Fibroblast of skin of left biceps (primary cell): ENCODE results near the gene NT5C3B.
"Not testable (repeated sequence)": the region's sequence is repeated elsewhere in the genome, so short reads cannot be mapped to it uniquely, and the experiment has no call there.

Experiments used
- DNase-seq, 2 experiments: peaks; one replicate each; pipeline ENCODE4 v3.0.0-alpha.2; 2013; ENCODE audit warnings: low read depth in 2 of 2

NT5C3B gene

GRCh38 chr17:41835800-41836549 is at the start of gene NT5C3B:
Gene NT5C3B, minus strand, starts transcription at chr17:41836232. Its CDS starts 39 bp downstream, at chr17:41836193.
- DNase-seq = no peak

- DNase-seq = no peak
Observed at GRCh38 chr17:41885733-41886132, 49.7 kb upstream of the NT5C3B start.

GRCh38 chr17:41882756-41883155 is 46.7 kb upstream of the NT5C3B start:
- no peak for DNase-seq

DNA sequence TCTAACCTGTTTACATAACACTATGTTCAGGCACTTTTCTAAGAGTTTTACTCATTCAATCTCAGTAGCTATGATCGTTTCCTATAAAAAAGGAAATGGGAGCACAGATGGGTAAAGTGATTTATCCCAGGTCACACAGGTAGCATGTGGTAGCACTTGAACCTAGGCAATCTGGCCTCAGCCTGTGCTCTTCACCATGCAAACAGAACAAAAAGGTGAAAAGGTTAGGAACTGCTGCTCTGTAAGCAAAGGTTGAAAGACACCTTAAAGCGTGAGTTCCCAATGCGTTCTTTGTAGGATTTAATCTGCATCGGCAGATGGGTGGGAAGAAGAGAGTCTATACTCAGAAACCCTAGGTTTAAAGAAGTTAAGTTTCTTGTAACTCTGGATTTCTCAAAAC is 44.1 kb upstream of the NT5C3B start:
- DNase-seq = no peak

- DNase-seq = not testable (repeated sequence)
Observed at GRCh38 chr17:41874293-41874670, 38.2 kb upstream of the NT5C3B start.

GRCh38 chr17:41873559-41874292 is 37.7 kb upstream of the NT5C3B start:
- DNase-seq = no peak

DNA sequence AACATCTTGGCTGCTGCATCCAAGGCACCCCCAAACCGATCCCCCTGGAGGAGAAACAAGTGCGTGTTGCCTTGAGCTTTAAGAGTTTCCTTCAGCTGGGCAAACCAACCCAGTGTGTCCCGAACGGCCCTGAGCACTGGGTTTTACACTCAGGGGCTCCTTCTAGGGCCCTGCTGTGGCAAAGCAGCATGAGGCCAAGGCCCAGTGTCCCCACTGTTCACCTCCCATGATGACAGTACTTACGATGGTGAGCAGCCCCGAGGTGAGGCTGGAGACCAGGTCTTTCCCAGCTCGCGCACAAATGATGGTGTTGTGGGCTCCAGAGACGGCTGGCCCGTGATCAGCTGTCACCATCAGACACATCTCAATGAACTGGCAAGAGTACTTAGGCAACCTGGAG is 35.8 kb upstream of the NT5C3B start:
- DNase-seq = no peak

DNA sequence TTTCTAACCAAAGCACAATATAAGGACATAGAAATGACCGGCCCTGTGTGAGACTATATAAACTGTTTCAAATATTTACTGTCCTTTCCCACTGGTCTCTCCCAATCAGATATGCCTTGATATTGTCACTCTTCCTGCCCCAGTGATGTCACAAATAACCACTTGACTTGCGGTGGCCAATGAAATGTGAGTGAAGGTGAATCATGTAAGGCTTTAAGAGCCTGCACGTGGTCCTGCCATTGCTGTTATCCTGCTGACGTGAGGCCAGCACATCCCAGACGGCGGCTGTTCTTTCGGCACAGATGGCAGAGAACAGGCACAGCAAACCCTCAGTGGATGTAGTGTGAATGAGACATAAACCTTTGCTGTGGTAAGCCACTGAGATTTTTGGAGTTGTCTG is 34.6 kb upstream of the NT5C3B start:
- no peak for DNase-seq

DNA sequence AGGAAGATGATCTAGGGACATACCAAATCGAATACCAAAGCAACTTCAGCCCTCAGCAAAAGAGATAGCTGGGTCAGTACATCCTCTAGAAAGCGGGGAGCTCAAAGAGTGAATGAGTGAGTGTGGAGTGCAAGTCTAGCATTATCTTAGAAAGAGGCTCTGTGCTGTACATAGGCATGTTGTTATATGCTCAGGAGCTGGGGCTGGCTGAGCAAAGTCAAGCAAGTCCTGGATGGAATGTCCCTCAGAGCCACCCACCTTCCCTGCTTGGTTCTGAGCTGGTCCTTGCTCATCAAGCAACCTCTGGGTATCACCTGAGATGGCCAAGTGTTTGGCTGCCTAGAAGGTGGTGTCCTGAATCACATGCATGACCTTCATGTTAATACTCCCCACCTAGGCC is 34.1 kb upstream of the NT5C3B start:
- DNase-seq = no peak

DNA sequence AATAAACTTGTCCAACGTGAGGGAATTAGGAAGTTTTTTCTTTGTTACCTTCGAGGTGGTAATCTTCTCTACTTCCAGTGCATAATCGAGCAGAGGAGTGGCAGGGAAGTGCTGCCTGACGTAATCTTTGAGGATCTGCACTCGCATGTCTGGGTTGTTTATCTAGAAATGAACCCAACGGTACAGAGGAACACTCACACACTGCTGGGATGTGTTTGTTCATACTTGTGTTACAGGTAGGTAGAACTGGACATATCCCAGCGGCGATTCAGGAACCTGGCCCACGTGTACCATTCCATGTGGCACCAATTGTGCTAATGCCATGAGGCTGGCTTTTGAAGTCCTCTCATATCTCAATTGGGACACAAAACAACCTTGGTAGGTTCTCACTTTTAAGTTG is 33.4 kb upstream of the NT5C3B start:
- no peak for DNase-seq

- DNase-seq = no peak
Observed at GRCh38 chr17:41868568-41868967, 32.5 kb upstream of the NT5C3B start.

- DNase-seq = no peak
Observed at GRCh38 chr17:41865596-41865893, 29.5 kb upstream of the NT5C3B start.

- peak; percentile 64 to 65 for DNase-seq
Observed at GRCh38 chr17:41864836-41865595, 29.0 kb upstream of the NT5C3B start, which contains the start of gene KLHL11. Gene KLHL11, minus strand, starts transcription at chr17:41865423. Its CDS starts 53 bp downstream, at chr17:41865370.

GRCh38 chr17:41864498-41864835 is 28.4 kb upstream of the NT5C3B start:
- DNase-seq = no peak

DNA sequence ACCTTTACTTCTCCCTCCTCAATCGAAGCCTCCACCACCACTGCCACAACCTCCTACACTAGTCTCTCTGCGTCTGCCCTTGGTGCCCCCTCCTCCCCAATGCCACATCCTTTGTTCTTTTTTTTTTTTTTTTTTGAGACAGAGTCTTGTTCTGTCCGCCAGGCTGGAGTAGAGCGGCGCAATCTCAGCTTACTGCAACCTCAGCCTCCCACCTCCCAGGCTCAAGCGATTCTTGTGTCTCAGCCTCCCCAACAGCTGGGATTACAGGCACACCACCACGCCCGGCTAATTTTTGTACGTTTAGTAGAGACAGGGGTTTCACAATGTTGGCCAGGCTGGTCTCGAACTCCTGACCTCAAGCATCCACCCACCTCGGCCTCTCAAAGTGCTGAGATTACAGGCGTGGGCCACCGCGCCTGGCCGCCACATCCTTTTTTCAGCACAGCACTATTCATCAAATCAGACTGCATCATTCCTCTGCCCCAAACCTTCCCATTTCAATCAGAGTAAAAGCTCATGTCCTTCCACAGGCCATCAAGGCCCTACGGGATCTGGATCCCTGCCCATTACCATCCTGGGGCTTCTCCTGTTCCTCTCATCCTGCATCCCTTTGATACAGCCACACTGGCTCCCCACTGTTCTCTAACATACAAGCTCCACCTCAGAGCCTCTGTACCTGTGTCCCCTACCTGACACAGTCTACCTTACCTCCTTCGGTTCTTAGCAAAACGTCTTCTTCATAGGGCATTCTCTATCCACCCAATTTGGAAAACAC is 27.2 kb upstream of the NT5C3B start:
- DNase-seq = no peak

- no peak for DNase-seq
Observed at GRCh38 chr17:41860254-41860931, 24.4 kb upstream of the NT5C3B start.

DNA sequence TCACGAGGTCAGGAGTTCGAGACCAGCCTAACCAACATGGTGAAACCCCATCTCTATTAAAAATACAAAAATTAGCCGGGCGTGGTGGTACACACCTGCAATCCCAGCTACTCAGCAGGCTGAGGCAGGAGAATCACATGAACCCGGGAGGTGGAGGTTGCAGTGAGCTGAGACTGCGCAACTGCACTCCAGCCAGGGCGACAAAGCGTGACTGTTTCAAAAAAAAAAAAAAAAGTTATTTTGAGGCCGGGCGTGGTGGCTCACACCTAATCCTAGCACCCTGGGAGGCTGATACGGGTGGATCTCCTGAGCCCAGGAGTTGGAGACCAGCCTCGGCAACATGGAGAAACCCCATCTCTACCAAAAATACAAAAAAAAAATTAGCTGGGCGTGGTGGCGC is 15.3 kb upstream of the NT5C3B start:
- DNase-seq = not testable (repeated sequence)

DNA sequence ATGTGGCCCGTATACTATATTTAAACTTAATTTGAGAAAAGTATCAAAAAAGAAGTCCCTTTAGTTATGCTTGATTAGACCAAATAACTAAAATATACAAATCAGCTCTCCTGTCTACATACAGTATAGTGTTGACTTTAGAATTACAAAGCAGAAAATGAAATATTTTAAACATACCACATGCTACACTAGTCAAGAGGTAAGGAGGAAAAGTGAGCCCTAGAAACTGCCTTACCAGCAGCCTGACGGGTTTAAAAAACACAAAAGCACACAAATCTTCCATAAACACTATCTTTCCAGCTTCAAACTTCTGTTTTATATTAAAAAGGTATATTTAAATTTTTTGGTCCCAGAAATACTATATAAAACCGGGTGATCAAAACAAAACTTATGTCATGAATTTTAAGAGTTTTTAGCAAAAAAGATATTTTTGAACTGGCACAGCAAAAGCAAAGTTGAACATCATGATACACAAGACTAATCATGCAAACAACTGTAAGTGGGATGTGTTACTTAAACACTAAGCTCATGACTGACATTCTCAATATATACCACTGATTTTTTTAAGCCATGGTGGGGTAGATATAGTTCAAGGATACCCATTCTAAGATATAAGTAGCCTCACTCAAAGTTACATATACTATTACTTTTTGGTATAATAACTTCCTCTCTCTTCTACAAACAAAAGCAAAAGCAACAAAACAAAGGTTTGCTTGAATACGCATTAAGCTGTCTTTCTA is 13.4 kb upstream of the NT5C3B start:
- DNase-seq = no peak

DNA sequence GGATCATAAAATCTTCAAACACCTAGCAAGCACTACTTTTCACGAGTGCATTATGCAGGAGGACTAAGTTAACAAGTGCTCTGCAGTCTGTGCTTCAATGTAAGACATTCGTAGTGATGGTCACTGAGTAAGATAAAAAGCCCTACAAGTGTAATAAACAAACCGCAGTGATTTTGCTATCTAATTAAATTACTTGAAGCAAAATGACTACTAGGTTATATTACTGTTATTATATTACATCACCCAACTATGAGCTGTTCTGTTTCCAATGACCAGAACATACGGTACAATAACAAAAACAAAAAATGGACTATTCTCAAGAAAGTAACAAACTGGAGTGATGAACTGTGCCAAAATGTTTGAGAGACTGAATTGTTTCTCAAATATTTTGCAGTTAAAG is 12.8 kb upstream of the NT5C3B start:
- no peak for DNase-seq

GRCh38 chr17:41844971-41845370 is 8.9 kb upstream of the NT5C3B start:
- DNase-seq = no peak

GRCh38 chr17:41840781-41841180 is 4.7 kb upstream of the NT5C3B start:
- not testable (repeated sequence) for DNase-seq
